Measurements from ENCODE around the gene FAM120B.

GRCh38 chr6:170306324-170307079 is at the start of gene FAM120B:
- no peak for TF ChIP-seq CTCF (IDR thresholded peaks at IDR 0.05; ENCODE audit: borderline replicate concordance, extremely low read depth, low read length, poor library complexity, severe bottlenecking)
- TF ChIP-seq EZH2 (IDR thresholded peaks at IDR 0.05; ENCODE audit: borderline replicate concordance, low read depth, low read length, severe bottlenecking) = no peak
